Stimulated activated CD8-positive, alpha-beta memory T cell treated with anti-CD3 and anti-CD28 coated beads, Interleukin-12 subunit alpha, Interleukin-12 subunit beta, amount 100 ng/mL, for 24 hours (primary cell): ENCODE results near the gene ELOVL4.

Experiments
- DNase-seq: peaks from one replicate; pipeline ENCODE4 v3.0.0-alpha.2; 2020; ENCODE audit errors: extremely low read depth

ELOVL4 gene

GRCh38 chr6:79911992-79912391 is 35.4 kb downstream of the ELOVL4 start:
- no peak for DNase-seq

- no peak for DNase-seq
Measured at GRCh38 chr6:79909517-79909916, 37.8 kb downstream of the ELOVL4 start.

GRCh38 chr6:79902046-79902445 is 45.3 kb downstream of the ELOVL4 start:
- DNase-seq = no peak

- DNase-seq = no peak
Measured at GRCh38 chr6:79898076-79898475, 49.3 kb downstream of the ELOVL4 start.

- no peak for DNase-seq
Measured at GRCh38 chr6:79896075-79896449, 51.3 kb downstream of the ELOVL4 start.

GRCh38 chr6:79895382-79896074 is 51.8 kb downstream of the ELOVL4 start:
- DNase-seq = no peak

- no peak for DNase-seq
Measured at GRCh38 chr6:79894939-79895338, 52.4 kb downstream of the ELOVL4 start.

- DNase-seq = no peak
Measured at GRCh38 chr6:79888587-79888986, 58.8 kb downstream of the ELOVL4 start.

GRCh38 chr6:79878142-79878748 is 69.1 kb downstream of the ELOVL4 start:
- no peak for DNase-seq

- no peak for DNase-seq
Measured at GRCh38 chr6:79874531-79875134, 72.7 kb downstream of the ELOVL4 start.

- DNase-seq = no peak
Measured at GRCh38 chr6:79872986-79873385, 74.4 kb downstream of the ELOVL4 start.

- DNase-seq = no peak
Measured at GRCh38 chr6:79872303-79872702, 75.0 kb downstream of the ELOVL4 start.

GRCh38 chr6:79869600-79870084 is 77.7 kb downstream of the ELOVL4 start:
- peak; percentile 39 for DNase-seq

- no peak for DNase-seq
Measured at GRCh38 chr6:79869184-79869583, 78.2 kb downstream of the ELOVL4 start.

GRCh38 chr6:79868098-79868722 is 79.1 kb downstream of the ELOVL4 start:
- DNase-seq = no peak
